ENCODE results near the gene SLC6A18. TPM values are rescaled to one million over a fixed set of nuclear protein-coding genes. Genes with fewer than 3 reads are reported as not detected.

The SLC6A18 gene
- total and polyA plus RNA-seq, 3 experiments from 2014 or later: not detected

- Mint-ChIP-seq H3K27me3 (peaks cover 3 to 5% of the 10 kb centered on the region in 2 donors), H3K27ac (no peak overlapping the region), H3K4me1 (no peaks in the 10 kb centered on the region), H3K9me3 (peaks cover 6 to 12% (median 9%) of the 10 kb centered on the region in 5 donors), H3K36me3 (peaks cover 0 to 8% (median 0%) of the 10 kb centered on the region in 3 donors), H3K4me3 (no peak overlapping the region)
- H3K27ac ChIP-seq (ENCODE audit: low read depth, low read length): no peak overlapping the region
- H3K9me3 ChIP-seq (ENCODE audit: low read length): no peaks in the 10 kb centered on the region
- no peak for DNase-seq
- H3K4me3 ChIP-seq (ENCODE audit: low read length): no peak overlapping the region
- H3K27me3 ChIP-seq (ENCODE audit: insufficient read depth, low read length, poor library complexity, severe bottlenecking): no peaks in the 10 kb centered on the region
- H3K4me1 ChIP-seq (ENCODE audit: insufficient read depth, low read length): no peaks in the 10 kb centered on the region
- H3K36me3 ChIP-seq (ENCODE audit: insufficient read depth, low read length): no peaks in the 10 kb centered on the region
- ChIA-PET CTCF (no interaction called here), POLR2A (no interaction called here)
Observed at GRCh38 chr5:1235379-1235778, 10.2 kb downstream of the SLC6A18 start.

GRCh38 chr5:1235838-1236237 lies 10.7 kb downstream of the SLC6A18 start:
- ChIA-PET POLR2A (no interaction called here), CTCF (no interaction called here)
- Histone ChIP-seq H3K27me3 (ENCODE audit: insufficient read depth, low read length, poor library complexity, severe bottlenecking) (no peaks in the 10 kb centered on the region), H3K9me3 (ENCODE audit: low read length) (no peaks in the 10 kb centered on the region), H3K36me3 (ENCODE audit: insufficient read depth, low read length) (no peaks in the 10 kb centered on the region), H3K4me1 (ENCODE audit: insufficient read depth, low read length) (no peaks in the 10 kb centered on the region), H3K4me3 (ENCODE audit: low read length) (no peak overlapping the region), H3K27ac (ENCODE audit: low read depth, low read length) (no peak overlapping the region)
- Mint-ChIP-seq H3K27ac (no peak overlapping the region), H3K9me3 (peaks cover 6 to 12% (median 9%) of the 10 kb centered on the region in 5 donors), H3K36me3 (peaks cover 0 to 8% (median 0%) of the 10 kb centered on the region in 3 donors), H3K4me3 (no peak overlapping the region), H3K27me3 (peaks cover 0 to 5% of the 10 kb centered on the region in 2 donors), H3K4me1 (no peaks in the 10 kb centered on the region)
- DNase-seq: no peak

- H3K4me3 Mint-ChIP-seq: no peak overlapping the region
- Histone ChIP-seq H3K27me3 (ENCODE audit: insufficient read depth, low read length, poor library complexity, severe bottlenecking) (no peaks in the 10 kb centered on the region), H3K4me1 (ENCODE audit: insufficient read depth, low read length) (no peaks in the 10 kb centered on the region), H3K36me3 (ENCODE audit: insufficient read depth, low read length) (no peaks in the 10 kb centered on the region), H3K9me3 (ENCODE audit: low read length) (no peaks in the 10 kb centered on the region), H3K4me3 (ENCODE audit: low read length) (no peak overlapping the region), H3K27ac (ENCODE audit: low read depth, low read length) (no peak overlapping the region)
- ChIA-PET CTCF (no interaction called here), POLR2A (no interaction called here)
- H3K27me3 Mint-ChIP-seq: peaks cover 0 to 5% of the 10 kb centered on the region in 2 donors
- H3K4me1 Mint-ChIP-seq: no peaks in the 10 kb centered on the region
- peaks cover 6 to 12% (median 8%) of the 10 kb centered on the region in 5 donors for H3K9me3 Mint-ChIP-seq
- H3K36me3 Mint-ChIP-seq: peaks cover 0 to 8% (median 0%) of the 10 kb centered on the region in 3 donors
- no peak overlapping the region for H3K27ac Mint-ChIP-seq
- no peak for DNase-seq
Observed at GRCh38 chr5:1239505-1240251, 14.5 kb downstream of the SLC6A18 start.

GRCh38 chr5:1240496-1241260 lies 15.5 kb downstream of the SLC6A18 start:
- peaks cover 0 to 7% of the 10 kb centered on the region in 2 donors for H3K27me3 Mint-ChIP-seq
- Histone ChIP-seq H3K4me1 (ENCODE audit: insufficient read depth, low read length) (no peaks in the 10 kb centered on the region), H3K36me3 (ENCODE audit: insufficient read depth, low read length) (no peaks in the 10 kb centered on the region), H3K4me3 (ENCODE audit: low read length) (no peak overlapping the region), H3K9me3 (ENCODE audit: low read length) (no peaks in the 10 kb centered on the region), H3K27ac (ENCODE audit: low read depth, low read length) (no peak overlapping the region), H3K27me3 (ENCODE audit: insufficient read depth, low read length, poor library complexity, severe bottlenecking) (no peaks in the 10 kb centered on the region)
- no peaks in the 10 kb centered on the region for H3K4me1 Mint-ChIP-seq
- H3K9me3 Mint-ChIP-seq: peaks cover 6 to 9% (median 6%) of the 10 kb centered on the region in 5 donors
- H3K36me3 Mint-ChIP-seq: peaks cover 0 to 5% (median 0%) of the 10 kb centered on the region in 3 donors
- no peak overlapping the region for H3K27ac Mint-ChIP-seq
- DNase-seq: no peak
- POLR2A ChIA-PET: no interaction called here
- no peak overlapping the region for H3K4me3 Mint-ChIP-seq
- CTCF ChIA-PET: no interaction called here

GRCh38 chr5:1241509-1242080 lies 16.4 kb downstream of the SLC6A18 start:
- peaks cover 1% of the 10 kb centered on the region for H3K27me3 ChIP-seq (ENCODE audit: insufficient read depth, low read length, poor library complexity, severe bottlenecking)
- H3K4me1 ChIP-seq (ENCODE audit: insufficient read depth, low read length): no peaks in the 10 kb centered on the region
- DNase-seq: no peak
- peaks cover 0 to 4% of the 10 kb centered on the region in 2 donors for H3K27me3 Mint-ChIP-seq
- H3K36me3 ChIP-seq (ENCODE audit: insufficient read depth, low read length): no peaks in the 10 kb centered on the region
- H3K9me3 Mint-ChIP-seq: peaks cover 0 to 2% (median 0%) of the 10 kb centered on the region in 5 donors
- H3K4me1 Mint-ChIP-seq: no peaks in the 10 kb centered on the region
- ChIA-PET CTCF (no interaction called here), POLR2A (no interaction called here)
- H3K4me3 Mint-ChIP-seq: no peak overlapping the region
- H3K27ac ChIP-seq (ENCODE audit: low read depth, low read length): no peak overlapping the region
- no peak overlapping the region for H3K27ac Mint-ChIP-seq
- H3K36me3 Mint-ChIP-seq: no peaks in the 10 kb centered on the region
- no peak overlapping the region for H3K4me3 ChIP-seq (ENCODE audit: low read length)
- H3K9me3 ChIP-seq (ENCODE audit: low read length): no peaks in the 10 kb centered on the region

- Mint-ChIP-seq H3K36me3 (no peaks in the 10 kb centered on the region), H3K27ac (no peak overlapping the region), H3K4me3 (no peak overlapping the region), H3K4me1 (peaks cover 0 to 2% (median 0%) of the 10 kb centered on the region in 3 donors), H3K9me3 (no peaks in the 10 kb centered on the region), H3K27me3 (peaks cover 5 to 8% of the 10 kb centered on the region in 2 donors)
- H3K27ac ChIP-seq (ENCODE audit: low read depth, low read length): no peak overlapping the region
- CTCF ChIA-PET: no interaction called here
- POLR2A ChIA-PET: no interaction called here
- no peaks in the 10 kb centered on the region for H3K4me1 ChIP-seq (ENCODE audit: insufficient read depth, low read length)
- no peak overlapping the region for H3K4me3 ChIP-seq (ENCODE audit: low read length)
- H3K27me3 ChIP-seq (ENCODE audit: insufficient read depth, low read length, poor library complexity, severe bottlenecking): peaks cover 9% of the 10 kb centered on the region
- DNase-seq: no peak
- H3K36me3 ChIP-seq (ENCODE audit: insufficient read depth, low read length): no peaks in the 10 kb centered on the region
- no peaks in the 10 kb centered on the region for H3K9me3 ChIP-seq (ENCODE audit: low read length)
Observed at GRCh38 chr5:1242733-1243486, 17.7 kb downstream of the SLC6A18 start.

GRCh38 chr5:1243487-1244130 lies 18.4 kb downstream of the SLC6A18 start:
- Mint-ChIP-seq H3K27ac (peak overlapping the region in 1 of 8 donors; percentile 32), H3K36me3 (no peaks in the 10 kb centered on the region), H3K4me1 (peaks cover 0 to 2% (median 0%) of the 10 kb centered on the region in 3 donors), H3K9me3 (no peaks in the 10 kb centered on the region), H3K27me3 (peaks cover 5 to 10% of the 10 kb centered on the region in 2 donors), H3K4me3 (no peak overlapping the region)
- ChIA-PET CTCF (no interaction called here), POLR2A (no interaction called here)
- no peak overlapping the region for H3K4me3 ChIP-seq (ENCODE audit: low read length)
- H3K36me3 ChIP-seq (ENCODE audit: insufficient read depth, low read length): no peaks in the 10 kb centered on the region
- no peaks in the 10 kb centered on the region for H3K9me3 ChIP-seq (ENCODE audit: low read length)
- no peak for DNase-seq
- peaks cover 9% of the 10 kb centered on the region for H3K27me3 ChIP-seq (ENCODE audit: insufficient read depth, low read length, poor library complexity, severe bottlenecking)
- H3K4me1 ChIP-seq (ENCODE audit: insufficient read depth, low read length): no peaks in the 10 kb centered on the region
- H3K27ac ChIP-seq (ENCODE audit: low read depth, low read length): no peak overlapping the region

Data from CD8-positive, alpha-beta memory T cell (primary cell).